Hematopoietic multipotent progenitor cell treated with erythropoietin and hydrocortisone succinate and interleukin-3 and kit ligand, for 4 days (in vitro differentiated cells): ENCODE results near the gene SLIT3.

Experiments used
- DNase-seq: peaks from one replicate; pipeline ENCODE4 v3.0.0-alpha.2; 2015

The SLIT3 gene

GRCh38 chr5:168844016-168844921 is 456.7 kb downstream of the SLIT3 start:
- no peak for DNase-seq

- DNase-seq: no peak
Measured at GRCh38 chr5:168843277-168844015, 457.5 kb downstream of the SLIT3 start.

GRCh38 chr5:168842571-168843205 is 458.3 kb downstream of the SLIT3 start:
- no peak for DNase-seq

GRCh38 chr5:168837852-168838251 is 463.1 kb downstream of the SLIT3 start:
- no peak for DNase-seq

- no peak for DNase-seq
Measured at GRCh38 chr5:168836603-168837231, 464.2 kb downstream of the SLIT3 start.

GRCh38 chr5:168833936-168834335 is 467.0 kb downstream of the SLIT3 start:
- DNase-seq: no peak

- DNase-seq: no peak
Measured at GRCh38 chr5:168833383-168833782, 467.6 kb downstream of the SLIT3 start.

GRCh38 chr5:168832308-168832707 is 468.6 kb downstream of the SLIT3 start:
- DNase-seq: no peak

GRCh38 chr5:168831383-168831782 is 469.6 kb downstream of the SLIT3 start:
- no peak for DNase-seq

GRCh38 chr5:168830833-168831232 is 470.1 kb downstream of the SLIT3 start:
- DNase-seq: no peak

- DNase-seq: no peak
Measured at GRCh38 chr5:168829922-168830417, 471.0 kb downstream of the SLIT3 start.

- no peak for DNase-seq
Measured at GRCh38 chr5:168829044-168829443, 471.9 kb downstream of the SLIT3 start.

- DNase-seq: no peak
Measured at GRCh38 chr5:168827636-168828035, 473.3 kb downstream of the SLIT3 start.

GRCh38 chr5:168826246-168826725 is 474.7 kb downstream of the SLIT3 start:
- DNase-seq: no peak

- DNase-seq: no peak
Measured at GRCh38 chr5:168822745-168823281, 478.1 kb downstream of the SLIT3 start.

GRCh38 chr5:168822248-168822744 is 478.6 kb downstream of the SLIT3 start:
- DNase-seq: no peak

- DNase-seq: no peak
Measured at GRCh38 chr5:168820874-168821273, 480.1 kb downstream of the SLIT3 start.

GRCh38 chr5:168819004-168819621 is 481.8 kb downstream of the SLIT3 start:
- no peak for DNase-seq

GRCh38 chr5:168818558-168818957 is 482.4 kb downstream of the SLIT3 start:
- no peak for DNase-seq

- DNase-seq: no peak
Measured at GRCh38 chr5:168817591-168817990, 483.3 kb downstream of the SLIT3 start.

GRCh38 chr5:168816661-168817060 is 484.3 kb downstream of the SLIT3 start:
- DNase-seq: no peak
